DMS 273 treated with DMSO at 0.1 percent for 48 hours (cell line): ENCODE measurements around the gene ZNF524.
"Not testable (repeated sequence)": the region's sequence is repeated elsewhere in the genome, so short reads cannot be mapped to it uniquely, and the experiment has no call there.

ENCODE experiments used
- DNase-seq: peaks from one replicate; lab custom pipeline; 2025; lab: John Stamatoyannopoulos, UW

The ZNF524 gene, protein sequence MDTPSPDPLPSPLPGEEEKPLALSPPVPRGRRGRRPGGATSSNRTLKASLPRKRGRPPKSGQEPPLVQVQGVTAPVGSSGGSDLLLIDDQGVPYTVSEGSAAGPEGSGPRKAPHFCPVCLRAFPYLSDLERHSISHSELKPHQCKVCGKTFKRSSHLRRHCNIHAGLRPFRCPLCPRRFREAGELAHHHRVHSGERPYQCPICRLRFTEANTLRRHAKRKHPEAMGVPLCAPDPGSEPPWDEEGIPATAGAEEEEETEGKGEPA

DNA sequence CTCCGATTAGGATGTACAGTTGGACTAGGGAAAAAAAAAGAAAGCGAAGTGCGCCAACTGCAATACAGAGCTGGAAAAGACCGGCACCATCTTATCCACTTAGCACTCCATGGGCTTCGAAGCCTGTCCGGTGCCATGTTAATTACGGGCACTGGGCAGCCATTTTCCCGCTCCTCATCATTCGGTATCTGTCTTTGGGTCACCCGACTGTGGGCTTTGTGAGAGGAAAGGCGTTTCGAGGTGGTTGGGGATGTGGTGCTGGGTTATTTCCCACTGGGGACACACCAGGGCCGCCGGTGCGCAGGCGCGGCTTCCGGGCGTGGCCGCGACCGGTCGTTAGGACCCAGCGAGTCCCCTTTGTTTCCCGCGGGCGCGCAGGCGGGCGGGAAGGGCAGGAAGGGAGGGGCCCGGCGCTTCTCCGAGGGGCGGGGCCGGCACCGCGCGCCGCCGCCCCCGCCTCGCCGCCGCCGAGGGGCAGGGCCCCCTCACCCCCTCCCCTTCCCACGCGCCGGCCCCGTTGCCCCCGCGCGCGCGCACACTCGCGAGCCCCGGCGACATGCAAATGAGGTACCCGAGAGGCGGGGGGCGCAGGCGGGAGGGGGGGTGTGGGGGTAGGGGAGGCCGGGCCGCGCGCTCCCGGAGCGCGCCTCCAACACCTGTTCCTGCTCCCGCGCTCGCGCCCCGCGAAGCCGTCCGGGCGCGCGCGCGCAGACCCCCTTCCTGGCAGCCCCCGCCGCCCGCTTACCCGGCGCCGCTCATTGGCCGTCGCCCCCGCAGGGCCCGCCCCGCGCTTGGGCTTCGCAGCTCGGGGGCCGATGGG, at the start of gene ZNF524:
ZNF524 (plus strand) TSS at position 447 of the 820 bp plus-strand sequence. CDS start 1,825 bp downstream, outside the sequence.
- peak; percentile 92 for DNase-seq

DNA sequence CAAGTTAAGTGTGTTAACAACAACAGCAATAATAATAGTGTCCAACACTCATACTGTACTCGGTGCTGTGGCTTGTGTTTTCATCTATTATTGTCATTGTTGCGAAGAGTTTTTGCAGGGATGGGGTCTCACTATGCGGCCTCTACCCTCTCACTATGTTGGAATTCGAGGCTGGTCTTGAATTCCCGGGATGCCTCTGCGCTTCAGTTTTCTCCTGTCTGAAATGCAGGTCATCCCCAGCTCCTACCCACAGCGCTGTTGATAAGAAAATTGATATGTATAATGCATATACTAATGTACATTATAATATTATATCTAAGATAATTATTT, 49.8 kb upstream of the ZNF524 start:
- no peak for DNase-seq

DNA sequence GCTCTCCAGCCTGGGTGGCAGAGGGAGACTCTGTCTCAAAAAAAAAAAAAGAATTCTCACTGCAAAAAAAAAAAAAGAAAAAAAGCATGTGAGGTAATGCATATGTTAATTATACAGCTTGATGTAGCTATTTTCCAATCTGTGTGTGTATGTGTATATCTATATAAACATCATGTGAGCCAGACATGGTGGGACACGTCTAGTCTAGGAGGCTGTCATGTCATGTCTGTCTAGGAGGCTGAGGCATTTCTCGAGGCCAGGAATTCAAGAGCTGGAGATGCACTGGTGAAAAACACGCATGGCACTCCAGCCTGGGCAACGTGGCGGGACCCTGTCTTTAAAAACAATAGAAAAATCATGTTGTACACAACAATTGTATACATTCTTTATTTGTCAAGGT, 47.9 kb upstream of the ZNF524 start:
- no peak for DNase-seq

DNA sequence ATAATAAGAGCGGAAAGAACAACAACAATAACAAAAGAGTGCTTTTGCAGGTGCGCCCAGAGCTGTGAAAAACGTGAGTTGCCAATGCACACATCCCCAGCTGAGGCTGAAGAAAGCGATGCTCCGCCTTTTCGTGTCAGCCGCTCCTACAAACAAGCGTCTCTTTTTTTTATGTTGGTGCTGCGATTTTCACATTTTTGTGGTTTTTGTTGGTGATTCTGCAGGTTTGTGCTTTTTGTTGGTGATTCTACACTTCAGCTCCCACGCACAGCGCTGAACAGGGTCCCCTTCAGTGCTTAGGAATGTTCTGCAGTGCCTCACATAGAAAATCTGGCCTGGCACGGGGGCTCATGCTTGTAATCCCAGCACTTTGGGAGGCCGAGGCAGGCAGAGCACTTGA, 47.5 kb upstream of the ZNF524 start:
- DNase-seq, result no peak

DNA sequence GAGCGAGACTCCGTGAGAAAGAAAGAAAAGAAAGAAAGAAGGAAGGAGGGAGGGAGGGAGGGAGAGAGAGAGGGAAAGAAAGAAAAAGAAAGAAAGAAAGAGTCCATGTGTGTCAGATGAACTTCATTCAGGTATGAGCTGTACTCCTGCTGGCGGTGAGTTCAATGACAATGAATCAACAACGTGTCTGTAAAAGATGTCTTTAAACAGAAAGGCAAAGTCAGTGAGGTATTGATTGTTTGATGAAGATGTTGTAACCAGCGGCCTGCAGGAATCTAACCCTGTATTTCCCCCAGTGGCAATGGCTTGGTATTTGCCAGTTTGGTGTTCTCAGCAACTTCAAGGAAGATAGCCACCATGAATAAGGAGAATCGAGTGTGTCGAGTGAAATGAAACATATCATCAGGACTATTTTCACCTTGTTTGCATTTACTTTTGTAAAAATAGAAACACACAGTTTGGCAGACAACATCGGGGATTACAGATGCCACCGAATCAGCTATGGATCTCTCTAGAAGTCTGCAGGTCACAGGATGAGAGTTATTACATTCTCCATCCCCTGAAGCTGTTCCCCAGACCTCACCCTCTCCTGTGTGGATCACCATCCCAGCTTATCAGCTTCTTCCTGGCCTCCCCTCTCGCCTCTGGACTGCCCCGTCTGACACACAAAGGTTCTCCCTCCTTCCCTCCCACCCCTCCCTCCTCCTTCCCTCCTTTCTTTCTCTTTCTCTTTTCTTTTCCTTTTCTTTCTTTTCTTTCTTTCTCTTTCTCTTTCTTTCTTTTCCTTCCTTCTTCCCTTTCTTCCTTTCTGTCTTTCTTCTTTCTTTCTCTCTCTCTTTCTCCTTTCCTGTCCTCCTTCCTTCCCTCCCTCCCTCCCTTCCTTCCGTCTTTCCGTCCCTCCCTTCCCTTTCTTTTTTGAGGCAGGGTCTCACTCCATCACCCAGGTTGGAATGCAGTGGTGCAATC, 46.6 kb upstream of the ZNF524 start:
- DNase-seq, result no peak

DNA sequence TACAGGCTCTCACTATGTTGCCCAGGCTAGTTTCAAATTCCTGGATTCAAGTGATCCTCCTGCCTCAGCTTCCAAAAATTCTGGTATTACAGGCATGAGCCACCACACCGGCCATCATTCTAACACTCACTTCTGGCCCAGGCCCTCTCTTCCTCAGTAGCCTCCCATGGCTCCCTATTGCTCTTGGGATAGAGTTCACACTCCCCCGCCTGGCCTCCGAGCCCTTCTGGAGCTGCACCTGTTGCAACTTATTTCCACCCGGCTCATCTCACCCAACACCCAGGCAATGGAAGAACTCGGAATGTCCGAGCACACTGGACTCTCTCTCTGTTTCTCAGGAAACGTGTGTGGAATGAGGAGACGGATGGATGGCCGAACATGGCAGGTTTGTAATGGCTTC, 45.8 kb upstream of the ZNF524 start:
- DNase-seq, result no peak

DNA sequence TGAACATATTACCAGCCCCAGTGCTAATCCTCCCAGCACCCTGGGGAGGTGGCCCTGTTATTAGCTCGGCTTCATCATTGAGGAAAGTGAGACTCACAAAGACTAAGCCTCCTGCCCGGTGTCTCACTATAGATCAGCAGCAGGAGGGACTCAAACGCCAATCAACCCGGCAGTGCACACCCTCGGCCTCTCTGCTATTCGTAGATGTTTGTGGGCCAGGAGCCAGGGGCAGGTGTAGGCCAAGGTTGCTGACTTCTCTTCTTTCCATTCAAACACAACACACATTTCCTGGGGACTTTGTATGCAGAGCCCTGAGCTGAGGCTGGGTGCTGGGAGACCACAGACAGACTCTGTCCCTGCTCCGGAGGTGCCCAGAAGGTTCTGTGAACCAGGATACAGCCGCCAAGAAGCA, 45.3 kb upstream of the ZNF524 start:
- no peak for DNase-seq

DNA sequence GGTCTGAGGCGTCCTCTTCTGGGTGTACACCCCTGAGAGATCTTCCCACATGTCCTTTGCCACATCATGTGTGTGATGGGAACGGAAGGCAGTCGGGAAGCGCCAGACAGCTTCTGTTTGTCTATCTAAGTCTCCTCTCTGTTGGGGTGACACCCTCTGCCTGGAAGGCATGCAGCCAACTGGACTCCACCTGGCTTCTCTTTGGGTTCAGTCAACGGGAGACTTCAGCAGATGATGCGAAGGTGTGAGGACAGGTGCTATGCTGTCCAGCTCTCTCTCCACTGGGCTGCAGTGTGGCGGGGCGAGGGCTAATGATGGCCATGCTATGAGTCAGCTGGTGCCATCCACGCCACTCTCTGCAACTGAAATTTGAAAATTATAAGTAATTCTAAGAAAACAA, 40.4 kb upstream of the ZNF524 start:
- DNase-seq, result no peak

DNA sequence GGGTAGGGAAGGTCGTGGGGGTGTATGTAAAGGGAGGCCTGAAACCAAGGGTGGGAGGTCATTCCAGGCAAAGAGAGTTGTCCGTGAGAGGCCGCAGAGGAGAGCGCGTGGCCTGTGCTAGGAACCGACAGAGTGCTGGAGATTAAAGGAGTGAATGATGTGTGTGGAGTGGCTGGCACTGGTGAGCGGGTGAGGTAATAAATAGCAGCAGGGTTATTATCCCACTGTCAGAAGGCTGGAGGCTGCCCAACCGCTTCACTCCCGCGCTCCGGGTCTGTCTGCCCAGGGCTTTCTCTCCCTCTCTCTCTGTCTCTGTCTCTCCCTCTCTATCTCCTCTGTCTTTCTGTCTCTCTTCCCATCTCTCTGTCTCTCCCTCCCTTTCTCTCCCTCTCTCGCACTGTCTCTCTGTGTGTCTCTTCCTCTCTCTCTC, 36.8 kb upstream of the ZNF524 start:
- DNase-seq, result peak; percentile 27

DNA sequence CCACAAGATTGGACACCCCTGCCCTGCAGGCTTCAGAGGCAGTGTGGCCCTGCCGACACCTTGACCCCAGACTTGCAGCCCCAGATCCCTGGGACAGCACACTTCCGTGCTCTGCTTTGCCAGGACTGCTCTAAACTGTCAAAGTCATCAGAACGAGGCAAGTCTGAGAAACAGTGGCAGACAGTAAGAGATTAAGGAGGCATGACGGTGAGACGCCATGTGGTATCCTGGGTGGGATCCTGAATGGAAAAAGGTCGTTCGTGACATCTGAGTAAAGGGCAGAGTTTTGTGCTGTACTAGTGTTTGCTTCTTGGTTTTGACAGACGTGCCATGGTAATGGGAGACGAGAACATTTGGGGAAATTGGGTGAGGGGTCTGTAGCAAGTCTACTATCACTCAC, 33.3 kb upstream of the ZNF524 start:
- DNase-seq, result no peak

DNA sequence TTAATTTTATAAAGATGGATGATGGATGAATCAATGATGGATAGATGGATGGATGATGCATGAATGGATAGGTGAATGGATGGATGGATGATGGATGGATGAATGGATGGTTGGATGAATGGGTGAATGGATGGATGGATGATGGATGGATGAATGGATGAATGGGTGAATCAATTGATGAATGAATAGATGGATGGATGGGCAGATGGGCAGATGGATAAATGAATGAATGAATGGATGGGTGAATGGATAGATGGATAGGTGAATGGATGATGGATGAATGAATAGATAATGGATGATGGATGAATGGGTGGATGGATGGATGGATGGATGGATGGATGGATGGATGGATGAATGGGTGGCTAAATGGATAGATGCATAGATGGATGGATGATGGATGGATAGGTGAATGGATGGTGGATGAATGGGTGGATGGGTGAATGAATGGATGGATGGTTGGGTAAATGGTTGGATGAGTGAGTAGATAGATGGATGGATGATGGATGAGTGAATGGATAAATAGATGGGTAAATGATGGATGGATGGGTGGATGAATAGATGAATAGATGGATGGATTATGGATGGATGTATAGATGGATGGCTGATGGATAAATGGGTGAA, 32.3 kb upstream of the ZNF524 start:
- DNase-seq, result no peak

DNA sequence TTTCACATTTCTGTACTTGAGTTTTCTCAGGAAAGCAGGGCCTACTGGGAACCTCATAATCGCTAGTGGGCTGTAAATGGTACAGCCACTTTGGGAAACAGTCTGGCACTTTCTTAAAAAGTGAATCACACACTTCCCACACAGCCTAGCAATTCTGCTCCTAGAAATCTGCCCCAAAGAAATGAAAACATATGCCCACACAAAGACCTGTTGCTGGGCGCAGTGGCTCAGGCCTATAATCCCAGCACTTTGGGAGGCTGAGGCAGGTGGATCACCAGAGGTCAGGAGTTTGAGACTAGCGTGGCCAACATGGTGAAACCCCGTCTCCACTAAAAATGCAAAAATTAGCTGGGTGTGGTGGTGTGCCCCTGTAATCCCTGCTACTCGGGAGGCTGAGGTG, 30.6 kb upstream of the ZNF524 start:
- not testable (repeated sequence) for DNase-seq

DNA sequence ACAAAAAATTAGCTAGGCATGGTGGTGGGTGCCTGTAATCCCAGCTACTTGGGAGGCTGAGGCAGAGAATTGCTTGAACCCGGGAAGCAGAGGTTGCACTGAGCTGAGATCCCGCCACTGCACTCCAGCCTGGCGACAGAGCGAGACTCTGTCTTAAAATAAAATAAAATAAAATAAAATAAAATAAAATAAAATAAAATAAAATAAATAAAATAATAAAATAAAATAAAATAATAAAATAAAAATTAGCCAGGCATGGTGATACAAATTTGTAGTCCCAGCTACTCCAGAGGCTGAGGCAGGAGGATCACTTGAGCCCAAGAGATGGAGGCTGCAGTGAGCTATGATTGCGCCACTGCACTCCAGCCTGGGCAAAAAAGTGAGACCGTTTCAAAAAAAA, 26.2 kb upstream of the ZNF524 start:
- not testable (repeated sequence) for DNase-seq

DNA sequence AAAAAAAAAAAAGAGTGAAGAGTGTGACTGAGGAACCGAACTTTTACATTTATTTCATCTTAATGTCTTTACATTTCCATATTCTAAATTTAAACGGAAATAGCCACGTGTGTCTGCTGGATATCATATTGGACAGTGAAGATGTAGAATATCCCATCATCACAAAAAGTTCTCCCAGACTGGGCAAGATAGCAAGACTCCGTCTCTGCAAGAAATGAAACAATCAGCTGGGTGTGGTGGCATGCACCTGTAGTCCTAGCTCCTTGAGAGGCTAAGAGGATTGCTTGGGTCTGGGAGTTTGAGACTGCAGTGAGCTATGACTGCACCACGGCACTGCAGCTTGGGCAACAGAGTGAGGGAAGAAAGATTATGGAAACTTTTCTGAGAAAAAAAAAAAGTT, 23.3 kb upstream of the ZNF524 start:
- DNase-seq, result no peak

DNA sequence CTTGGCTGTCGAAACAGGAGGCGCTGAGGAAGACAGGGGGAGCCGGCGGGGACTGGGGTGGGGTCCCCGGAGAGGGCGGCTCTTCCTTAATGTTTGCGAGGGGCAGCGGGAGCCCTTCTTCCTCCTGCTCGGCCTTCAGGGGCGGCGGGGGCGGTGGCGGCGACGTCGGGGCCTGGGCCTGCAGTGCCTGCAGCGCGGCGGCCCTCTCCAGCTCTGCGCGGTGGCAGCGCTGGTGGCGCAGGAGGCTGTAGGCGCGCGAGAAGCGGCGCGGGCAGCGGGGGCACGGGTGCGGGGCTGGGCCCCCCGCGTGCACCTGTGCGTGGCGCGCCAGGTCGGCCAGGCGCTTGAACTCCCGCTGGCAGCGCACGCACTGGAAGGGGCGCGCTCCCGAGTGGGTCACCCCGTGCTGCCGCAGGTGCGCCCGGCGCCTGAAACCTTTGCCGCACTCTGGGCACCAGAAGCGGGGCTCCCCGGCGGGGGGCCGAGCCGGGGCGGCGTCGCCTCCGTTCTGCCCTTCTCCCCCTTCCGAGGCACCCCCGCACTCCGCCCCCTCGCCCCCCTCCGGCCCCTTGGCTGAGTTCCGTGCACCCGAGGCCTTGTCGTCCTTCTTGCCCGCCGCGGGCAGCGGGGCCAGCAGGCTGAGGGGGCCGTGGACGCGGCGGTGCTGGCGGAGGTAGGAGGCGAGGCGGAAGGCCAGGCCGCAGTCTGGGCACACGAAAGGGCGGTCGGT, 21.9 kb upstream of the ZNF524 start:
- no peak for DNase-seq

DNA sequence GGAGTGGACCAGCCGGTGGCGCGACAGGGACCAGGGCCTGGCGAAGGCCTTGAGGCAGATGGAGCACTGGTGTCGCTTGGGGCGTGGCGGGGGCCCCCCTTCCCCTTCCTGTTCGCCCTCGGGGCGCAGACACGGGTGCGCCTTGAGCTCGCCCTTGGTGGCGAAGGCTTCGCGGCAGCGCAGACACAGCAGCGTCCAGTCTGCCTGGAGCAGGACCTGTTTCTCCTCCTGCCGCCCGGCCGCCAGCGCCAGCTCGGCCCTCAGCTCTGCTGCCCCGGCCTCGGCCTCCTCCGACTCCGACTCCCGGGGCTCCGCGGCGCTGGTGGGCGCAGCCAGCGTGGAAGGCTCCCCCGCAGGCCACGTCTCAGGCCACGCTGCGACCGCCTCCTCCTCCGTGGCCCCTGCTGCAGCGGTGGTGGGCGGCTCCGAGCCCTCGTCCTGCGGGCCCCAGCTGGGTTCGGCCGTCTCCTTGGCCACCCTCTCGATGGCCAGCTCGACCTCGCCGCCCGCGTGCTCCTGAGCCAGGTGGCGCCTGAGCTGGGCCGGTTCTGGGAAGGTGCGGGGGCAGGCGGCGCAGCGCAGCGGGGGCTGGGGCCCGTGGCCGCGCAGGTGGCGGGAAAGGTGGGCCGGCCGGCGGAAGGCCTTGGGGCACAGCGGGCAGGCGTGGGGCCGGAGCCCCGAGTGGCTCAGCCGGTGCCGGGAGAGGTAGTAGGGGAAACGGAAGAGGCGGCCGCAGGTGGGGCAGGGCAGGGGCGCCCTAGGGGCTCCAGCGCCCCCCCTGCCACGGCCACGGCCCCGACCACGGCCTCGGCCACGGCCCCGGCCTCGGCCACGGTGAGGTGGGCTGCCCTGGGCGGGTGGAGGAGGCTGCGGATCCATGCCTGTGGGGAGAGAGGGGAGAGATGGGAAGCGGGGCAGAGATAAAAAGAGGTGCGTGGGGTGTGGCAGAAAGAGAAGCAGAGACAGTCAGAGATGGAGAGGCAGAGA, 21.0 kb upstream of the ZNF524 start:
- DNase-seq, result no peak

DNA sequence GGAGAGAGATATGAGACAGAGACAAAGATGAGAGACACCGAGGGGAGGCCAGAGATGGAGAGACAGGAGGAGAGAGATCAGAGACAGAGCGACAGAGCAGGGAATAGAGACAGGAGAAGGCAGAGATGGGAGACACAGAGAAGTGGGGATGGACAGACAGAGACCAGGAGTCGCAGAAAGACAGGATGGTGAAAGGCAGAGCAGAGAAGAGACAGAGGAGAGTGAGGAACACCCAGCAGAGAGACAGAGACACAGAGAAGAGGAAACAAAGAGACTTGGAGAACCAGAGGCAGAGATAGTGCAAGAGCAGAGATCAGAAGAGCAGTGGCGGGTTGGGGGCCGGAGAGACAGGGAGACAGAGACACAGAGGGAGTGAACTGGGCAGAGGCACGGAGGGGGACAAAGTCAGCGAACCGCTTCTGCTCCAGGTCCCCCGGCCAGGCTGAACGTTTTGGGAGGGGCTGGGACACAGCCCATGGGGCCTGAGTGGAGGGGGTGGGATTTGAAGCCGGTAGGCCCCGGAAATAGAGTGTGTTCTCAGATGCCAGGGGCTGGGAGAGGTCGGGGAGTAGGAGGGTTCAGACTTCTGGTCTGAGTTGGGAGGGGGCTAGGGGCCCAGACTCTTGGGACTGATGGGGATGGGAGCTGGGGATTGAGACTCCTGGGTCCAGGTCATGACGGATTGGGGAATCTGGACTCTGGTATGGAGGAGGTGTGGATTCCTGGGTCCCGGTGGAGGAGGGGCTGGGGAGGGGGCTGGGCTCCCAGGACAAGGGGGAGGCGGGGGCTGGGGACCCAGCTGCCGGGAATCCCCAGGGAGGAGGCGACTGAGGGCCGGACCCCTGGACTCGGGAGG, 20.1 kb upstream of the ZNF524 start:
- DNase-seq, result no peak

DNA sequence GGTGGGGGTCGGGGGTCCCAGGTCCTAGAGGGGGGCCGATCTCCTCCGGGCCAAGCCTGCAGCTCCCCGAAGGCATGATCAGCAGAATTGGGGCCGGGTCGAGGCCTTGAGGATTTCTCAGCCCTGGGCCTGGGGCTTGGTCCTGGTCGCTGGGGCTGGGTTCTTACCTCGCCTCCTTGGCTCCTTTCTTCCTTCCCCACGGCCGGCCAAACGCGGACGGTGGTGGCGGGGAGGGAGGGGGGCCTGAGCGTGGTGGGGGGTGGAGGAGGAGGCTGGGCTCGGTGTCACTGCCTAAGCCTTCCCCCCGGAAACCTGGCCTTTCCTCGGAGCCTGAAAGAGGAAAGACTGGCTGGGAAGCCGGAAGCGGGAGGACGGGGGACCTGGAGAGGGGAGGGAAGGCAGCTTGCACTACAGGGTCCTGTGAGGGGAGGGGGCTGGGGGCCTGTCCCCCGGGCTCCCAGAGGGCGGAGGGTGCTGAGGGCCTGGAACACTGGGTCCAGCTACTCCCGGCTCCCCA, 19.4 kb upstream of the ZNF524 start, which contains the start of gene ZNF579:
ZNF579 (minus strand) TSS at position 221 of the 517 bp plus-strand sequence. CDS start 1,209 bp downstream, outside the sequence.
- DNase-seq, result peak; percentile 65
